22Rv1 (cell line): Measurements from ENCODE around the gene PAPSS2.

Source experiments
- H3K27ac ChIP-seq: fragments of 450-650 bp; 2 replicates; pipeline ENCODE4 v1.5.1; 2017
- CTCF ChIP-seq: fragments of 450-650 bp; IDR thresholded peaks from 2 replicates; pipeline ENCODE4 v1.5.1; 2017; ENCODE audit warnings: mild to moderate bottlenecking
- ZFX ChIP-seq: fragments of 450-650 bp; IDR thresholded peaks from 2 replicates; pipeline ENCODE4 v1.6.1; 2017; ENCODE audit warnings: antibody characterized with exemption, borderline replicate concordance

Gene PAPSS2

GRCh38 chr10:87781545-87781944 is 121.9 kb downstream of the PAPSS2 start:
- TF ChIP-seq ZFX (no peak), CTCF (no peak)
- H3K27ac ChIP-seq = no peak overlapping the region

DNA sequence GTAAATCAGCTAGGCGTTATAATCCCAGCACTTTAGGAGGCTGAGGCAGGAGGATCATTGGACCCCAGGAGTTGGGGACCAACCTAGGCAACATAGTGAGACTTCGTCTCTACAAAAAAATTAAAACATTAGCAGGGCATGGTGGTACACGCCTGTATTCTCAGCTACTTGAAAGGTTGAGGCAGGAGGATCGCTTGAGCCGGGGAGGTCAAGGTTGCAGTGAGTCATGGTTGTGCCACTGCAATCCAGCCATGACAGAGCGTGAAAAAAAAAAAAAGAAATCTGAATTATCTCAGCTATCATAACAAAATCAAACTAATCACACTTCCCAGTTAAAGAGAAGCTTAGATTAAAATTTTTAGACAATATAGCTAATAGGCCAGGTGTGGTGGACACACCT is 123.0 kb downstream of the PAPSS2 start:
- no peak overlapping the region for H3K27ac ChIP-seq
- TF ChIP-seq CTCF (no peak), ZFX (no peak)

GRCh38 chr10:87786421-87786820 is 126.7 kb downstream of the PAPSS2 start:
- TF ChIP-seq CTCF (no peak), ZFX (no peak)
- no peak overlapping the region for H3K27ac ChIP-seq

DNA sequence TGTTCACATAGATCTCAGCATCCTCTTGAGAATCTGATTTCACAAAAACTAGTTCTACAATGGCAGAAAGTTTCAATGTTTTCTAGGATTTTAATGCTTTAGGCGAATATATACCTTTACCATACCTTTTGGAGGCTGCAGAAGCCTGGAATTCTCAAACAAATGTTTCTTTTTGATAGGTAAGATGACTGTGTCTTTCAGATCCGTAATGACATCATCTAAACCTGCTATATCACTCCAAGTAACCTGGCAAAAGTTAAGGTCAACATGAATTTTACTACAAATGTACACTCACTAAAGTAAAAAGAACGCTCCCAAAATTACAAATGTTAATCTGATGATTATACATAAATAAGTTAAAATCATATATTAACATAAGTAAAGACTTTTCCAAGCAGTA is 130.5 kb downstream of the PAPSS2 start:
- no peak overlapping the region for H3K27ac ChIP-seq
- TF ChIP-seq ZFX (no peak), CTCF (no peak)

DNA sequence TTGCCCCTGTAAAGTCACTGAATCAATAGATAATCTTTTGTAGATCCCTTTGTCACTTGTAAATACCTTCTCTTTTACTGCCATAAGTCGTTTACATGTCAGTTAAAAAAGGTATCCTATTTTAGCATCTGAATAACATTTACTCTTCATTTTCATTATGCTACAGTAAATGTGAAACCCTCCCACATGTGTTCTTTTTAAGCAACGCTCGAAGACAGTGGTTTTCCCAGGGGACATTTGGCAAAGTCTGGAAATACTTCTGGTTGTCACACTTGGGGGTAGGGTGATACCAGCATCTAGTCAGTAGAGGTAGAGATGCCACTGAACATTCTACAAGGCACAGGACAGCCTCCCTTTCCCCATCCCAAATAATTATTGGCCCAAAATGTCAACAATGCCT is 134.6 kb downstream of the PAPSS2 start:
- TF ChIP-seq ZFX (no peak), CTCF (no peak)
- peak overlapping the region; percentile 14; the same call in 1 of the 2 replicates for H3K27ac ChIP-seq
